Panc1 (cell line): Measurements from ENCODE around the gene R3HDM2.

Source experiments
- CTCF ChIP-seq: fragments of 450-650 bp; IDR thresholded peaks from 2 replicates; pipeline ENCODE4 v1.5.1; 2017; ENCODE audit warnings: mild to moderate bottlenecking
- POLR2AphosphoS5 ChIP-seq: IDR thresholded peaks from 2 replicates; pipeline ENCODE4 v1.6.1; 2012; ENCODE audit warnings: mild to moderate bottlenecking, low read depth, low read length, moderate library complexity
- REST ChIP-seq, 2 experiments: IDR thresholded peaks; 2 replicates each; pipeline ENCODE4 v1.6.1; 2011 to 2012; ENCODE audit warnings: low read depth in 2 of 2, control low read depth in 1 of 2, low read length in 1 of 2, mild to moderate bottlenecking in 1 of 2, moderate library complexity in 1 of 2; ENCODE audit not compliant: insufficient read depth in 1 of 2
- SIN3A ChIP-seq: IDR thresholded peaks from 2 replicates; pipeline ENCODE4 v1.6.1; 2012; ENCODE audit warnings: low read depth, mild to moderate bottlenecking, low read length, moderate library complexity, borderline replicate concordance; ENCODE audit not compliant: insufficient read depth
- TCF7L2 ChIP-seq: IDR thresholded peaks from 2 replicates; pipeline ENCODE4 v1.6.1; 2011; ENCODE audit warnings: mild to moderate bottlenecking, low read depth, low read length, inconsistent platforms

GRCh38 chr12:57459750-57460467 lies 29.1 kb upstream of the R3HDM2 start, which contains the start of gene GLI1:
- TF ChIP-seq CTCF (no peak), REST (IDR thresholded peaks at IDR 0.05; ENCODE audit: insufficient read depth in 1 of 2, low read depth in 2 of 2, low read length in 1 of 2) (no peak), POLR2AphosphoS5 (no peak), SIN3A (no peak), TCF7L2 (no peak)
